ENCODE data around the gene ZFP28.
A peak's percentile ranks its signal among the peaks of the same experiment; 100 is the strongest.

ZFP28 gene

GRCh38 chr19:56538761-56539263, at the start of gene ZFP28:
Gene ZFP28 (plus strand): TSS chr19:56538948. CDS start chr19:56539019, 71 bp downstream.
- peak; percentile 3 for DNase-seq (ENCODE audit: low read depth)

GRCh38 chr19:56491399-56491798, 47.3 kb upstream of the ZFP28 start:
- no peak for DNase-seq (ENCODE audit: low read depth)

GRCh38 chr19:56504581-56504980, 34.2 kb upstream of the ZFP28 start:
- DNase-seq (ENCODE audit: low read depth): no peak

GRCh38 chr19:56507446-56508289, 31.1 kb upstream of the ZFP28 start, which contains the start of gene ZNF471:
Gene ZNF471 (plus strand): TSS chr19:56507855. CDS start chr19:56511572, 3,717 bp downstream.
- peak; percentile 88 for DNase-seq (ENCODE audit: low read depth)

- peak; percentile 6 for DNase-seq (ENCODE audit: low read depth)
Measured at GRCh38 chr19:56508290-56508778, 30.4 kb upstream of the ZFP28 start.

- DNase-seq (ENCODE audit: low read depth): no peak
Measured at GRCh38 chr19:56525214-56525860, 13.4 kb upstream of the ZFP28 start.

GRCh38 chr19:56537442-56537841, 1.3 kb upstream of the ZFP28 start:
- no peak for DNase-seq (ENCODE audit: low read depth)

GRCh38 chr19:56538254-56538760, 441 bp upstream of the ZFP28 start:
- peak; percentile 41 for DNase-seq (ENCODE audit: low read depth)

GRCh38 chr19:56543776-56544175, 5.0 kb downstream of the ZFP28 start:
- DNase-seq (ENCODE audit: low read depth): no peak

GRCh38 chr19:56547535-56547934, 8.8 kb downstream of the ZFP28 start:
- no peak for DNase-seq (ENCODE audit: low read depth)

GRCh38 chr19:56554272-56554869, 15.6 kb downstream of the ZFP28 start:
- DNase-seq (ENCODE audit: low read depth): no peak

- DNase-seq (ENCODE audit: low read depth): no peak
Measured at GRCh38 chr19:56562766-56563165, 24.0 kb downstream of the ZFP28 start.

GRCh38 chr19:56566904-56567273, 28.1 kb downstream of the ZFP28 start:
- DNase-seq (ENCODE audit: low read depth): no peak

- peak; percentile 64 for DNase-seq (ENCODE audit: low read depth)
Measured at GRCh38 chr19:56567274-56568120, 28.7 kb downstream of the ZFP28 start, which contains the start of gene ZNF470. Gene ZNF470 (plus strand): TSS chr19:56567468. CDS start chr19:56570312, 2,844 bp downstream.

GRCh38 chr19:56572589-56572988, 33.8 kb downstream of the ZFP28 start:
- DNase-seq (ENCODE audit: low read depth): no peak

- DNase-seq (ENCODE audit: low read depth): no peak
Measured at GRCh38 chr19:56573914-56574313, 35.2 kb downstream of the ZFP28 start.

- DNase-seq (ENCODE audit: low read depth): no peak
Measured at GRCh38 chr19:56577719-56578602, 39.2 kb downstream of the ZFP28 start.

GRCh38 chr19:56594446-56594782, 55.7 kb downstream of the ZFP28 start:
- no peak for DNase-seq (ENCODE audit: low read depth)

- DNase-seq (ENCODE audit: low read depth): peak; percentile 37
Measured at GRCh38 chr19:56594783-56595547, 56.2 kb downstream of the ZFP28 start, which contains the start of gene ZNF71. Gene ZNF71 (plus strand): TSS chr19:56595302. CDS start chr19:56601559, 6,257 bp downstream.

All from GM04503 (cell line).